ENCODE results near the gene WDR72. TPM values are rescaled to one million over a fixed set of nuclear protein-coding genes. Genes with fewer than 3 reads are reported as not detected.

WDR72 gene
- total RNA-seq, 1 donor from 2014 or later = under 0.01 TPM

GRCh38 chr15:53477981-53478766 lies 281.3 kb downstream of the WDR72 start:
- Histone ChIP-seq H3K27me3 (ENCODE audit: control insufficient read depth, insufficient read depth, low read length) (no peaks in the 10 kb centered on the region), H3K4me3 (ENCODE audit: low read depth, low read length) (no peak overlapping the region), H3K36me3 (ENCODE audit: control insufficient read depth, insufficient read depth, low read length) (no peaks in the 10 kb centered on the region)
- TF ChIP-seq CTCF (IDR thresholded peaks at IDR 0.05; ENCODE audit: insufficient read depth, low read length, severe bottlenecking) = no peak
- no peak for FAIRE-seq
- no peak for DNase-seq (ENCODE audit: low read depth)

- Histone ChIP-seq H3K36me3 (ENCODE audit: control insufficient read depth, insufficient read depth, low read length) (no peaks in the 10 kb centered on the region), H3K27me3 (ENCODE audit: control insufficient read depth, insufficient read depth, low read length) (no peaks in the 10 kb centered on the region), H3K4me3 (ENCODE audit: low read depth, low read length) (no peak overlapping the region)
- TF ChIP-seq CTCF (IDR thresholded peaks at IDR 0.05; ENCODE audit: insufficient read depth, low read length, severe bottlenecking) = no peak
- FAIRE-seq (no peak), DNase-seq (ENCODE audit: low read depth) (no peak)
Observed at GRCh38 chr15:53473886-53474285, 285.6 kb downstream of the WDR72 start.

GRCh38 chr15:53473435-53473834 lies 286.0 kb downstream of the WDR72 start:
- no peak for TF ChIP-seq CTCF (IDR thresholded peaks at IDR 0.05; ENCODE audit: insufficient read depth, low read length, severe bottlenecking)

DNA sequence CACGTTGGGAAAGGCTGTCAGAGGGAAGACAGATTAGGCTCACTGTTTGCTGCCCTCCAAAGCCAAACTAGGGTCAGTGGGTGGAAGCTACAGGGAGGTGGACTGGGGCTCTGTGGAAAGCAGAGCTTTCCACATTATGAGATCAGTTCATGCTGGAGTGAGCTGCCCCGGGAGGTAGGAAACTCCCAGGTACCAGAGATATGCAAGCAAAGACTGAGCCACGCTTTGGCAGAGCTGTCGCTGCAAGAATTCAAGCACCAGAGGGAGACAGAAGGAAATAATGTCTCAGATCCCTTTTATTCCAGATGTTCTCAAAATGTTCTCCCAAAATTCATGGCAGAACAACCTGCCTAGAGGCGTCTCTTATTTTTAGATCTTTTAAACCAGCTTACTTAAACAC lies 286.6 kb downstream of the WDR72 start:
- no peaks in the 10 kb centered on the region for H3K36me3 ChIP-seq (ENCODE audit: control insufficient read depth, insufficient read depth, low read length)
- FAIRE-seq = no peak
- H3K27me3 ChIP-seq (ENCODE audit: control insufficient read depth, insufficient read depth, low read length) = no peaks in the 10 kb centered on the region
- TF ChIP-seq CTCF (IDR thresholded peaks at IDR 0.05; ENCODE audit: insufficient read depth, low read length, severe bottlenecking) = no peak
- DNase-seq (ENCODE audit: low read depth) = no peak
- no peak overlapping the region for H3K4me3 ChIP-seq (ENCODE audit: low read depth, low read length)

More at GRCh38 chr15:53473435-53473834, 286.0 kb downstream of the WDR72 start:
- FAIRE-seq (no peak), DNase-seq (ENCODE audit: low read depth) (no peak)
- Histone ChIP-seq H3K4me3 (ENCODE audit: low read depth, low read length) (no peak overlapping the region), H3K27me3 (ENCODE audit: control insufficient read depth, insufficient read depth, low read length) (no peaks in the 10 kb centered on the region), H3K36me3 (ENCODE audit: control insufficient read depth, insufficient read depth, low read length) (no peaks in the 10 kb centered on the region)

GRCh38 chr15:53472210-53472609 lies 287.3 kb downstream of the WDR72 start:
- no peak for TF ChIP-seq CTCF (IDR thresholded peaks at IDR 0.05; ENCODE audit: insufficient read depth, low read length, severe bottlenecking)
- no peak for FAIRE-seq
- no peaks in the 10 kb centered on the region for H3K27me3 ChIP-seq (ENCODE audit: control insufficient read depth, insufficient read depth, low read length)

DNA sequence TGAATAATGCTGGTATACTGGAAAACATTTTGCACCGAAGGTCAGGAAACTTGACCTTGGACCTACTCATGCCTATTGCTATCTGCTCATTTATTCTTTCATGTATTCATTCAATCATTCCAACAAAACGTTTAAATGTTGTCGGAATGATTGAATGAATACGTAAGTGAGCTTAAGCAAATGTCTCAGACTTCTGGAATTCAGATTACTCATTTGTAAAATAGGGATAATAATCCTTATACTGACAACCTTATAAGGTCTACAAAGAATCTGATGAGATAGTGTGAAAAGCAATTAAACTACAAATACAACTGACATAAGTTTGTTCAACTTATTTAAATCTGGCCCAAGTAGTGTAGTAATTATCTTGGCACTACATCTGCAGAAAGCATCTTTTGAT lies 288.7 kb downstream of the WDR72 start:
- H3K4me3 ChIP-seq (ENCODE audit: low read depth, low read length) = no peak overlapping the region
- FAIRE-seq (no peak), DNase-seq (ENCODE audit: low read depth) (no peak)
- H3K36me3 ChIP-seq (ENCODE audit: control insufficient read depth, insufficient read depth, low read length) = no peaks in the 10 kb centered on the region
- TF ChIP-seq CTCF (IDR thresholded peaks at IDR 0.05; ENCODE audit: insufficient read depth, low read length, severe bottlenecking) = no peak
- H3K27me3 ChIP-seq (ENCODE audit: control insufficient read depth, insufficient read depth, low read length) = no peaks in the 10 kb centered on the region

More at GRCh38 chr15:53472210-53472609, 287.3 kb downstream of the WDR72 start:
- H3K36me3 ChIP-seq (ENCODE audit: control insufficient read depth, insufficient read depth, low read length) = no peaks in the 10 kb centered on the region
- no peak overlapping the region for H3K4me3 ChIP-seq (ENCODE audit: low read depth, low read length)
- no peak for DNase-seq (ENCODE audit: low read depth)
